Mesendoderm (in vitro differentiated cells): ENCODE measurements around the gene C8A.
A peak's percentile ranks its signal among the peaks of the same experiment; 100 is the strongest.

ENCODE experiments used
- DNase-seq: peaks from one replicate; pipeline ENCODE4 v3.0.0; 2013
- H2AK5ac ChIP-seq: 2 replicates; pipeline ENCODE4 v1.6.1; 2013; ENCODE audit warnings: low read length, inconsistent platforms
- H2BK120ac ChIP-seq: 2 replicates; pipeline ENCODE4 v1.6.1; 2013; ENCODE audit warnings: low read depth, mild to moderate bottlenecking, low read length, moderate library complexity, mixed read lengths
- H2BK15ac ChIP-seq: replicated peaks from 2 replicates; pipeline ENCODE4 v1.6.1; 2013; ENCODE audit warnings: low read depth, mild to moderate bottlenecking, moderate library complexity
- H2BK5ac ChIP-seq: 2 replicates; pipeline ENCODE4 v1.6.1; 2013; ENCODE audit warnings: low read length, inconsistent platforms
- H3K18ac ChIP-seq: 2 replicates; pipeline ENCODE4 v1.6.1; 2013; ENCODE audit warnings: mild to moderate bottlenecking, low read length, mixed read lengths
- H3K23ac ChIP-seq: one replicate; pipeline ENCODE4 v1.6.1; 2013; ENCODE audit warnings: low read length
- H3K27ac ChIP-seq: 2 replicates; pipeline ENCODE4 v1.5.1; 2013; ENCODE audit warnings: low read depth, mild to moderate bottlenecking, inconsistent platforms, low read length, moderate library complexity
- H3K27me3 ChIP-seq: 2 replicates; pipeline ENCODE4 v1.6.1; 2013; ENCODE audit warnings: low read length, control low read depth, mild to moderate bottlenecking, inconsistent platforms; ENCODE audit not compliant: insufficient read depth, poor library complexity
- H3K36me3 ChIP-seq: 2 replicates; pipeline ENCODE4 v1.6.1; 2013; ENCODE audit warnings: low read length, inconsistent platforms; ENCODE audit not compliant: control insufficient read depth, insufficient read depth
- H3K4ac ChIP-seq: one replicate; pipeline ENCODE4 v1.6.1; 2013; ENCODE audit warnings: low read depth, mild to moderate bottlenecking, low read length, moderate library complexity
- H3K4me1 ChIP-seq: 2 replicates; pipeline ENCODE4 v1.6.1; 2013; ENCODE audit warnings: low read depth, low read length, inconsistent platforms; ENCODE audit not compliant: control insufficient read depth
- H3K4me2 ChIP-seq: 2 replicates; pipeline ENCODE4 v1.6.1; 2013; ENCODE audit warnings: low read length
- H3K4me3 ChIP-seq: 2 replicates; pipeline ENCODE4 v1.5.1; 2013; ENCODE audit warnings: mild to moderate bottlenecking, low read length
- H3K56ac ChIP-seq: one replicate; pipeline ENCODE4 v1.6.1; 2013; ENCODE audit warnings: low read length
- H3K79me1 ChIP-seq: 2 replicates; pipeline ENCODE4 v1.6.1; 2013; ENCODE audit warnings: low read length, inconsistent platforms
- H3K79me2 ChIP-seq: 2 replicates; pipeline ENCODE4 v1.6.1; 2013; ENCODE audit warnings: mild to moderate bottlenecking, low read length; ENCODE audit not compliant: control insufficient read depth, insufficient read depth
- H3K9ac ChIP-seq: 2 replicates; pipeline ENCODE4 v1.6.1; 2013; ENCODE audit warnings: low read length, inconsistent platforms
- H4K5ac ChIP-seq: one replicate; pipeline ENCODE4 v1.6.1; 2013; ENCODE audit warnings: low read length
- H4K8ac ChIP-seq: one replicate; pipeline ENCODE4 v1.6.1; 2013; ENCODE audit warnings: low read depth, mild to moderate bottlenecking, control low read depth, low read length, moderate library complexity
- WGBS: extraction: QIAGEN DNeasy Blood & Tissue Kit; methylation state at CpG from one replicate; pipeline ENCODE4 v1.1.7; 2013; ENCODE audit warnings: low lambda C conversion rate, missing lambda C conversion rate; ENCODE audit not compliant: insufficient coverage; ENCODE audit errors: extremely low coverage; 5-methylcytosine and 5-hydroxymethylcytosine counted together

The C8A gene

DNA sequence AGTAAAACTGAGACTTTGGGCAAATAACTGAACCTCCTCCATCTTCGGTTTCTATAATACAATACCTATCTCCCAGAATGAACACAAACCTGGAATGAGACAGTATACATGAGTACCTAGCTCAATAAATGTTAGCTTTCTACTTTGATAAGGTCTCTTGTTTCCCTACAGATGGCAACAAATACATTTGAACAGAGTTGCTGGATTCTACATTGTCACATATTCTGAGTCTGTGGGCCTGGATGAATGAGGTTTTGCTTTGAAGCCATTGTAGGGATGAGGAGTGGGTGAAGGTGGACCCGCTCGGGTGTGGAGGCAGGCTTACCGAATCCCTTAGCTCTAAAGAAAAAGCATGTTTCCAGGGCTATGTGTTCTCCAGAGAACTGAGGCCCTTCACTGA lies 21.5 kb upstream of the C8A start:
- no peak overlapping the region for H3K4me3 ChIP-seq
- no peak overlapping the region for H3K18ac ChIP-seq
- no peaks in the 10 kb centered on the region for H3K79me1 ChIP-seq
- no peak overlapping the region for H3K56ac ChIP-seq
- H3K27me3 ChIP-seq = no peaks in the 10 kb centered on the region
- no peak overlapping the region for H4K5ac ChIP-seq
- H4K8ac ChIP-seq = no peak overlapping the region
- no CpG with 5 or more reads among the region's 4 CpGs for WGBS
- no peak overlapping the region for H3K23ac ChIP-seq
- no peak overlapping the region for H2AK5ac ChIP-seq
- H2BK5ac ChIP-seq = no peak overlapping the region
- no peak overlapping the region for H3K4me2 ChIP-seq
- no peak overlapping the region for H3K27ac ChIP-seq
- H3K4me1 ChIP-seq = no peaks in the 10 kb centered on the region
- H3K36me3 ChIP-seq = no peaks in the 10 kb centered on the region
- H3K79me2 ChIP-seq = no peaks in the 10 kb centered on the region
- no peak for DNase-seq
- H3K4ac ChIP-seq = no peak overlapping the region
- H3K9ac ChIP-seq = no peak overlapping the region
- no peak overlapping the region for H2BK15ac ChIP-seq
- H2BK120ac ChIP-seq = no peak overlapping the region

DNA sequence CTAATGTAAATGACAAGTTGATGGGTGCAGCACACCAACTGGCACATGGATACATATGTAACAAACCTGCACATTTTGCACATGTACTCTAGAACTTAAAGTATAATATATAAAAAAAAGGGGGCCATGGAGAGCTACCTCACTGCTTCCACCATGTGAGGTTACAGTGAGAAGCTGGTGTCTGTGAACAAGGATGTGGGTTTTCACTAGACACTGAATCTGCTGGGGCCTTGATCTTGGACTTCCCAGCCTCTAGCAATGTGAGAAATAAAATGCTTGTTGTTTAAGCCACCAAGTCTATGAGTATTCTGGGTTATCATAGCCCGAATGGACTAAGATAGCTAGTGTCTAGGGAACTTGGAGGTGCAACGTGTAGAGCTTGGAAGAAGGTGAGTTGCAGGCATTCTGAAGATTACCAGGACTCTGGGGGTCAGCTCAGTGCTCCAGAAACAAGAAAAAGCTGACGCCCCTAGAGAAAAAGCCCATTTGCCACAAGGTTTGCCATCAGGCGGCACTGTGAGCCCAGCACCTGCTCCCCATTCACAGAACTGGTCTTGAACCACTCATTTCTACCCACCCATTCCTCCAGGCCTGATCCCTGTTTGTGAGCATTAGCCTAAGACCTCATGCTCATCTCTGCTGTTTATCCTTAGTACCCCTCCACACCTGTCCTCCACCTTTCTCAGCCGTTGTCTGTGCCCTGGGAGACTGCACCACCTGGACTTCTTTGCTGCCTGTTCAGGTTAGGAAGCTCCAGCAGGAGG lies 20.3 kb upstream of the C8A start:
- H4K8ac ChIP-seq = no peak overlapping the region
- H3K4me1 ChIP-seq = no peaks in the 10 kb centered on the region
- no peaks in the 10 kb centered on the region for H3K27me3 ChIP-seq
- H2BK5ac ChIP-seq = no peak overlapping the region
- H3K4me2 ChIP-seq = no peak overlapping the region
- no peak overlapping the region for H3K23ac ChIP-seq
- H3K18ac ChIP-seq = no peak overlapping the region
- no peak for DNase-seq
- no peak overlapping the region for H3K4me3 ChIP-seq
- no peak overlapping the region for H2AK5ac ChIP-seq
- no peaks in the 10 kb centered on the region for H3K36me3 ChIP-seq
- no CpG with 5 or more reads among the region's 5 CpGs for WGBS
- no peak overlapping the region for H2BK120ac ChIP-seq
- no peaks in the 10 kb centered on the region for H3K79me2 ChIP-seq
- no peak overlapping the region for H4K5ac ChIP-seq
- no peak overlapping the region for H3K27ac ChIP-seq
- no peak overlapping the region for H3K4ac ChIP-seq
- H3K79me1 ChIP-seq = no peaks in the 10 kb centered on the region
- H2BK15ac ChIP-seq = no peak overlapping the region
- no peak overlapping the region for H3K56ac ChIP-seq
- H3K9ac ChIP-seq = no peak overlapping the region

DNA sequence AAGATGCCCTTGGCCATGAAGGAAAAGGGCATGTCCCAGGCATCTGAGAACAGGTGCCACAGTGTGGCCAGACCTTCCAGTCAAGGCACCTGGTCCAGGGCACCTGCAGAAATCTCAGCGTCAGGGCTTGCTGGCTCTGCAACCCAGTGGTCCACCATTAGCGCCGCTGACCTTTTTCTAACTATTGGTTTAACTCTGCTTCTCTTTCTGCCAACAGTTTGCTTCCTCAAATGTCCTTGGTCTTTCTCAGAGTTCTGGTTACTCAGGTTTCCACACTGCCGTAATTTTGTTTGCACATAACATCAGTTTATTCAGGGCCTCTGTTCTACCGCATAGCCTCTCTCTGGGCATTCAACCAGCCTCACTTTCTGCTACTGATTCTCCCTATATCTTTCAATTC lies 18.9 kb upstream of the C8A start:
- Histone ChIP-seq H4K5ac (no peak overlapping the region), H3K23ac (no peak overlapping the region)

DNA sequence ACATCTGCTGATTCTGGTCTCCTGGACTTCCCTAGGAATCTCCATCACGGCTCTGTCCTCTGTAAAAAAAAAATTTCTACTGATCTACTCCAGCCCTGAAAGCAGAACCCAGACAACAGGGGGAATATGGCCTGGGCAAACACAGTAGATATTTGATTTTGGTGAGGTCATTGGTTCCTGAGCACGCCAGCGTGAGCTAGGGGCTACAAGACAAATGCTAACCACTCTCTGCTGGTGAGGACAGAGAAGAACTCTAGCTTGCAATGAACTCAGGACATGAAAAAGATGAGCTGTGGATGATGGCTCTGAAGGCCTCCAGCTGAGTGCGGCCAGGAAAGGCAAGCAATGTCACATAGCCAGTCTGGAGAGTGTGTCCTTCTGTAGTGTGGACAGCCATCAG lies 18.2 kb upstream of the C8A start:
- no peaks in the 10 kb centered on the region for H3K79me2 ChIP-seq
- no CpG with 5 or more reads among the region's 4 CpGs for WGBS
- H2BK15ac ChIP-seq = no peak overlapping the region
- H3K79me1 ChIP-seq = no peaks in the 10 kb centered on the region
- H3K4me3 ChIP-seq = no peak overlapping the region
- no peak overlapping the region for H2BK5ac ChIP-seq
- no peaks in the 10 kb centered on the region for H3K36me3 ChIP-seq
- no peak overlapping the region for H2AK5ac ChIP-seq
- DNase-seq = no peak
- no peak overlapping the region for H3K56ac ChIP-seq
- H3K18ac ChIP-seq = no peak overlapping the region
- H3K4me1 ChIP-seq = no peaks in the 10 kb centered on the region
- no peak overlapping the region for H3K9ac ChIP-seq
- no peak overlapping the region for H4K5ac ChIP-seq
- H2BK120ac ChIP-seq = no peak overlapping the region
- H3K27me3 ChIP-seq = no peaks in the 10 kb centered on the region
- H3K23ac ChIP-seq = no peak overlapping the region
- H3K4me2 ChIP-seq = no peak overlapping the region
- no peak overlapping the region for H3K27ac ChIP-seq
- H4K8ac ChIP-seq = no peak overlapping the region
- no peak overlapping the region for H3K4ac ChIP-seq

More for the DNA sequence above, 18.9 kb upstream of the C8A start:
- Histone ChIP-seq H3K18ac (no peak overlapping the region), H2BK5ac (no peak overlapping the region), H3K4me1 (no peaks in the 10 kb centered on the region), H3K79me1 (no peaks in the 10 kb centered on the region), H3K4me2 (no peak overlapping the region), H3K9ac (no peak overlapping the region), H2BK15ac (no peak overlapping the region), H3K36me3 (no peaks in the 10 kb centered on the region), H3K56ac (no peak overlapping the region), H4K8ac (no peak overlapping the region), H3K79me2 (no peaks in the 10 kb centered on the region), H2BK120ac (no peak overlapping the region), H3K27ac (no peak overlapping the region), H3K27me3 (no peaks in the 10 kb centered on the region), H2AK5ac (no peak overlapping the region), H3K4me3 (no peak overlapping the region), H3K4ac (no peak overlapping the region)
- no CpG with 5 or more reads among the region's 5 CpGs for WGBS
- DNase-seq = no peak

DNA sequence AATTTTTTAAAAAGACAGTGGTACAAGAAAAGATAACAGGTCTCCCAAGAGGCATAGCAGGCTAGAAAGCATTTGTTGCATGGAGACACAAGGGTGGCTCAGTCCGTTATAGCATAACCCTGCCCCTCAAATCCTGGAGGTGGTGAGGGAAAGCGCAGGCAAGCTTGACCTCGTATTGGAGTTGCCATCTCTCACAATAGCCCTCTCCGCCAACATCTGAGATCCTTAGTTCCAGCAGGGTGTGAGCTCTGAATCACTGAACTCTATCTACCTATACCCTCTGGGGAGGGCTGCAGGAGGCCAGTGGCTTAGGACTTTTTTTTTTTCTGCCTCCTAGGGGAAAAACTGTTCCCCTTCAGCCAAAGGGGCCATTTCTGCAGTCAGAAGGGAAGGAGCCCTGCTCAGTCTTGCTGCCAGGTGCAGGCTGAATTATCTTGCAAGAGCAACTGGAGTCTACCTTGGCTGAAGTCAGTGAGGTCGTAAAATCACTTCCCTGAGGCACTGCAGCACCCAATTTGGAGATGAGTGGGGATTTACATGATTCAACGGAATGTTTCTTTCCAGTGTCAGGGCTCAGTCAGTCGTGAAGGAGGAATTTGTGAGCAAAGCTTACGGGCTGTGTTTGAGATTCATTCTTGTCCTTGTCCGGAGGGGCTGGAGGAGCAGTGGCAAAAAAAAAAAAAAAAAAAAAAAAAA lies 17.2 kb upstream of the C8A start:
- no peak overlapping the region for H4K8ac ChIP-seq
- no peak overlapping the region for H2BK5ac ChIP-seq
- no peaks in the 10 kb centered on the region for H3K79me1 ChIP-seq
- no peak overlapping the region for H3K9ac ChIP-seq
- H3K36me3 ChIP-seq = no peaks in the 10 kb centered on the region
- H3K18ac ChIP-seq = no peak overlapping the region
- WGBS = no CpG with 5 or more reads among the region's 9 CpGs
- no peak overlapping the region for H3K27ac ChIP-seq
- no peak overlapping the region for H3K4me2 ChIP-seq
- H3K27me3 ChIP-seq = no peaks in the 10 kb centered on the region
- H2BK120ac ChIP-seq = no peak overlapping the region
- no peak overlapping the region for H3K23ac ChIP-seq
- no peak overlapping the region for H3K56ac ChIP-seq
- H2BK15ac ChIP-seq = no peak overlapping the region
- H3K4me1 ChIP-seq = no peaks in the 10 kb centered on the region
- peak; percentile 71 for DNase-seq
- no peaks in the 10 kb centered on the region for H3K79me2 ChIP-seq
- no peak overlapping the region for H2AK5ac ChIP-seq
- H3K4me3 ChIP-seq = no peak overlapping the region
- no peak overlapping the region for H4K5ac ChIP-seq
- H3K4ac ChIP-seq = no peak overlapping the region
